NCI-H1930 (cell line): ENCODE measurements around the gene CDK5RAP1.
"Not testable (repeated sequence)": the region's sequence is repeated elsewhere in the genome, so short reads cannot be mapped to it uniquely, and the experiment has no call there.

Experiments used
- DNase-seq, 2 experiments: peaks; one replicate each; lab custom pipeline; 2025; lab: John Stamatoyannopoulos, UW

The CDK5RAP1 gene

GRCh38 chr20:33419140-33419974 lies 18.0 kb upstream of the CDK5RAP1 start:
- no peak for DNase-seq

- DNase-seq, result no peak
Measured at GRCh38 chr20:33418033-33418432, 16.7 kb upstream of the CDK5RAP1 start.

DNA sequence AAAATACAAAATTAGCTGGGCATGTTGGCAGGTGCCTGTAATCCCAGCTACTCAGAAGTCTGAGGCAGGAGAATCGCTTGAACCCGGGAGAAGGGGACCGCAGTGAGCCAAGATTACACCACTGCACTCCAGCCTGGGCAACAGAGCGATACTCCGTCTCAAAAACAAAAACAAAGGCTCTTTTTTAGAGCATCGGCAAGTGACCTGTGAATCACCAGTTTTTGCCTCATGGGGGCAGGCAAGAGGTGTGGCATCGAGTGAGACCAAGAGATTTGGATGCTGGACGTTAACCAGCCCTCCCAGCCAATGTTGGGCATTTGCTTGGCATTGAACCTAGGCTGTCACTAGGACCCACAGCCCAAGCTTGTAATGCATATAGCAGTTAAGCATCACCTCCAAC lies 14.6 kb upstream of the CDK5RAP1 start:
- no peak for DNase-seq

GRCh38 chr20:33412484-33412838 lies 11.1 kb upstream of the CDK5RAP1 start:
- no peak for DNase-seq

DNA sequence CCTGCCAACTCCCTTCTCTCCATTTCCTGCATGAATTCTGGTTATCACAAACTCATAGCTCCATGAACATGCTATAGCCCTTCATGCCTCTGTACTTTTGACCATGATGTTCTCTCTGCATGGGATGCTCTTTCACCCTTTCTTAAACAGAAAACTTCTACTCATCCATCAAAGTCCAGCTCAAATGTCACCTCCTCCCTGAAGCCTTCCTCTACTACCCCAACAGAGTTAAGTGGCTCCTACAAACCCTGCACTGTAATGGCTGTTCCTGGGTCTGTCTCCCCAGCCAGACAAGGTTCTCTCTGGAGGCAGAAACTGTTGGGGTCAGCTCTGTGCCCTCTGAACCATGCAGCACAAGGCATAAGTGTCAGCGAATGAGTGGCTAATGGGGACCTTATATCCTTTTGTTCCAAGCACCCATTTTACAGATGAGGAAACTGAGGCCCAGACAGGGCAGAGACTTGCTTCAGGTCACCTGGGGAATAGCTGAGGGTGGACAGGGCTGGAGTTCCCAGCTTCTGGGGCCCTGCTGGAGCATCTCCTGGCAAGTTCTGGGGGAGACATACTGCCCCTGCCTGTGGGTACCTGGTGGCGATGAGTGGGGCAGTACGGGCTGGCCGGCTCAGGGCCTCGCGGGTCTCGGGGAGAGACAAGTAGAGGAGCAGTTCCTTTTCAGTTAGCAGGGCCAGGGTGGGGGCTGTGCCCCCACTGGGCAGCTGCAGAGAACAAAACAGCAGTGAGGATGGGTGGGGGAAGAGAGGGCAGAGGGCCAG lies 10.6 kb upstream of the CDK5RAP1 start:
- no peak for DNase-seq

DNA sequence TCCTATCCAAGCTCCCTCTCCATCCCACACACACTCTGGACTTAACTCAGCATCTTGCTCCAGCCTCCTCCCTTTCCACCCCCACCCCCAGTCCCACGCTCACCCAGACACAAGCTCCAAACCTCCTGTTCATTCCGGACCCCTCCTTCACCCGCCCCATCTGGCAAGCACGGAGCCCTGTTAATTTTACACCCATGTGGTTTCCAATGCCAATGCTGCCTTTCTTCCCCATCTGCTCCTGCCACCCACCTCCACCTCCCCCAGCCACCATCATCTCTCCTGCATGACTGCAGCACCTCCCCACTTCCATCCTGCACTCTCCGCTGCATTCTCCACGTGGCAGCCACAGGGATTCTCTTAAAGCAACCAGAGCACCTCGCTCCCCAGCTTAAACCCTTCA lies 9.9 kb upstream of the CDK5RAP1 start:
- DNase-seq, result no peak

DNA sequence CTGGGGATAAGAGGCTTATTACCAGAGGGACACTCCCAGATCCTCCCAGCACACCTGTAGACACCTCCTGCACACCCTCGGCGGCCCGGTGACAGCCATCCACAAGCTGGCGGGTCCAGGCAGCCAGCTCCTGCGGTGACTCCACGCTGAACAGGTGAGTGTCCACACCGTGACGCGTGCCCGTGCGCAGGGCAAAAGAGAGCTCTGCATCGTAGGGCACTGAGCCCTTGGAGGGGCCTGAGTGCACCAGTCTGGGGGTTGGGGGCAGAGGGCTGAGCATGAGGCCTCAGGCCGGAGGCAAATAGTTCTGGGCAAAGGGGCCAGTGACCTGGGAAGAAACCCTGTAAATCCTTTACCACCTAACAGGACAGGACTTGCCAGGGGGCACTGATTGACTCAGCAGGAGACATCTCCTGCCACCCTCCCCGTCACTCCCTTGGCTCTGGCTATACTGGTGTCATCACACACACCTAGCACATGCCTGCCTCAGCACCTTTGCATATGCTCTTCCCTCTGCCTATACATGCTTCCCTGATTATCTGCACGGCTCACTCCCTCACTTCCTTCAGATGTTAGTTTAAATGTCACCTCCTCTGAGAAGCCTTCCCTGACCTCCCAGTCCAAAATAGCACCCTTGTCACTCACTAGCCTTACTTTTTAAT lies 8.9 kb upstream of the CDK5RAP1 start:
- no peak for DNase-seq

GRCh38 chr20:33408716-33409654 lies 7.7 kb upstream of the CDK5RAP1 start:
- DNase-seq, result no peak

GRCh38 chr20:33408313-33408712 lies 7.0 kb upstream of the CDK5RAP1 start:
- DNase-seq, result no peak

DNA sequence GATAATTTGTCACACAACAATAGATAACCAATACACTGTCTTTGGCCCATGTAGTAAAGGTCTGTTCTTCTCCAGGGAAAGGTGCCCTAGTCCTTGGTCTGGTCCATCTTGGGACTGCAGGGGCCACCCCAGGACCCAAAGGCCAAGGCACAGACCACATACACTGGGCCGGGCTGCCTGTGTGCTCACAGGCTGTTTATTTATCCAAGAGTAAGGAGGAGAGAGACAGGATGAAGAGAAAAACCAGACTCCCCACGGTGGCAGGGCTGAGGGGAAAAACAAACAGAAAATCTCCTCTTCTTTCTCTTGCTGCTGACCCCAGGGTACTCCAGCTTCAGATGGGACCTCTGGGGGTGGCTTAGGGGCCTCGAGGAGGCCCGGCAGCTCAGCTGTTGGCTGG lies 6.5 kb upstream of the CDK5RAP1 start:
- DNase-seq, result no peak

DNA sequence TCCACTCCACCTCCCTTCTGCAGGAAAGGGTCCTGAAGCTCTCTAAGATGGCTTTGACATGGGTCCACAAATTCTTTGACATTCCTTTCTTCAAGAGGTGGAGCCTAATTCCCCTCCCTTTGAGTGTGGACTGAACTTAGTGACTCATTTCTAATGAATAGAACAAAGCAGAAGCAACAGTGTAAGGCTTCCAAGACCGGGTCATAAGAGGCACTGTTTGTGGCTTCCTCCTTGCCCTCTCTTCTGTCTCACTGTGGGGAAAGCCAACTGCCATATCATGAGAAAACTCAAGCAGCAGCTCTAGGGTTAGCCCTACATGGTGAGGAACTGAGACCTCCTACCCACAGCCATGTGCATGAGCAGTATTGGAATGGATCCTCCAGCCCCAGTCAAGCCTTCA lies 5.9 kb upstream of the CDK5RAP1 start:
- no peak for DNase-seq

DNA sequence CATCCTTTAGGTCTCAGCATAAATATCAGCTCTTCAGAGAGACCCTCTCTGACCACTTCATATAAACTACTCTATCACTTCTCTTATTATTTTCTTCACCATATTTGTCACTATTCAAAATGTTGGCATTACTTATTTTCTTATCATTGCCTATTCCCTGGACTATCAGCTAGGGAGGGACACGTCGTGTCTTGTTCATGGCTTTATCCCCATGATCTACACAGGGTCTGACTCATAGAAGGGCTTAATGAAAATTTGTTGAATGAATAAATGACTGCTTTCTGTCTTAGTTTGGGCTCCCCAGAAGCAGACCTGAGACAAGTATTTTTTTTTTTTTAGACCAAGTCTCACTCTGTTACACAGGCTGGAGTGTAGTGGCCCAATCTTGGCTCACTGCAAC lies 3.0 kb upstream of the CDK5RAP1 start:
- DNase-seq, result no peak

GRCh38 chr20:33401921-33402369 lies 626 bp upstream of the CDK5RAP1 start:
- no peak for DNase-seq

GRCh38 chr20:33400812-33401183 lies 521 bp downstream of the CDK5RAP1 start:
- DNase-seq, result no peak

- DNase-seq, result no peak
Measured at GRCh38 chr20:33399924-33400323, 1.4 kb downstream of the CDK5RAP1 start.

GRCh38 chr20:33394718-33395117 lies 6.6 kb downstream of the CDK5RAP1 start:
- no peak for DNase-seq

DNA sequence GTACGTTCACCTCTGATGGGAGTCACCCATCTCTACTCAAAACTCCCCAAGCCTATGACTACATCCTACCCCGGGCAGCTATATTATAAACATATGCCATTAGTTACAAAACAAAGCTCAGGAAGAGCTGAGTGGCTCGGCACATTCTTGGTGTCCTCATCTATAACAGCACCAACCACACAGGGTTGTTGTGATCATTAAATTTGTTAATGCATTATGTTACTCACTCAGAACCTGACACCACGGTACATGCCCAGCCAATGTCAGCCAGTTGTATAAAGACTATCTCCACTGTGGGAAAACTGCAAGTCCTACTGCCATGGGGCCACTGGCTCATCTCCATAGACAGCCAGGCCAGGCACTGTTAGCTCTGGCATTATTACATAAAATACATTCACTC lies 7.7 kb downstream of the CDK5RAP1 start:
- DNase-seq, result no peak

- DNase-seq, result no peak
Measured at GRCh38 chr20:33391722-33392415, 9.4 kb downstream of the CDK5RAP1 start.

- not testable (repeated sequence) for DNase-seq
Measured at GRCh38 chr20:33389326-33389725, 12.0 kb downstream of the CDK5RAP1 start.

- DNase-seq, result no peak
Measured at GRCh38 chr20:33388268-33388667, 13.1 kb downstream of the CDK5RAP1 start.

- no peak for DNase-seq
Measured at GRCh38 chr20:33387177-33387576, 14.1 kb downstream of the CDK5RAP1 start.
